K562 treated with DMSO at 1 percent for 48 hours (cell line): ENCODE measurements around the gene SLC16A12. TPM values are rescaled to one million over a fixed set of nuclear protein-coding genes. Genes with fewer than 3 reads are reported as not detected.

Experiments
- total RNA-seq: library from RNA; unstranded; fragments of 300-600 nt; gene quantifications from 2 replicates; pipeline ENCODE4 v1.2.3, GENCODE V29; 2022; ENCODE audit warnings: low replicate concordance; ENCODE audit errors: extremely low read depth

The SLC16A12 gene
- not detected in 2 replicates for total RNA-seq

DNA sequence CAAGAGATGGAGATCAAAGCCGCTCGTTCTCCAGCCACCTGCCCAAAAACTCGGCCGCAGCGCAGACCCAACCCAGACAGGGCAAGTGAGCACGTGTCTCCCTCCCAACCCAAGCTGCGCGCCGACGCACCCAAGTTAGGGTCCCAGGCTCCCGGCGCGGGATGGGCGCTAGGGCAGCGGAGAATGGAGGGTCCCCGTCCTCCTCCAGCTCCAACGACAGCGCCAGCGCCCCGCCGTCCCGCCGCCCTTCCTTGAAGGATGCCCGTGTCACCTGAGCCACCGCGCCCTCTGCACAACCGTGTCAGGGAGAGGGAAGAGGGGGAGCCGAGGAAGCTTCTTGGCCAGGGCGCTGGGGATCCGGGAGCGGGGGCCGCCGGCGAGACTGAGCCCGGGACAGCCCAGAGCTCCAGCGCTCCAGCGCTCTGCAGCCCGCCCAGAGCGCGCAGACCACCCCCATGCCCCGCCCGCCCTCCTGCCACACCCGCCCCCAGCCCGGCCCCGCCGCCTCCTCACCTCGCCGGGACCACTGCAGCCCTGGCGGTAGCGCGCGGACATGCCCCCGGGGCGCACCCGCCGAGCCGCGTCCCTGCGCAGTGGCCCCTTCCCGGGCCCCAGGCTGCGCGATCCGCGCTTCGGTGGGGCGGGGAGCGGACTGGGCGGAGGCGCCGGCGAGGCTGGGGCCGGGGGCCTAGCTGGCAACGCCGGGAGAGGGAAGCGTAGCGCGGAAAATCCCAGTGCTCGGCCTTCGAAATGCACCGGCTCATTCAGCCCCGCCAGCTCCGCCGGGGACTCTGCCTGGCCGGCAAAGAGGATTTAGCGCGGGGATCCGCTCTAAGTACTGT is at the start of gene SLC16A12:
Gene SLC16A12 (minus strand): TSS at position 424 of the 842 bp plus-strand sequence. CDS start 73,016 bp downstream, outside the sequence.

DNA sequence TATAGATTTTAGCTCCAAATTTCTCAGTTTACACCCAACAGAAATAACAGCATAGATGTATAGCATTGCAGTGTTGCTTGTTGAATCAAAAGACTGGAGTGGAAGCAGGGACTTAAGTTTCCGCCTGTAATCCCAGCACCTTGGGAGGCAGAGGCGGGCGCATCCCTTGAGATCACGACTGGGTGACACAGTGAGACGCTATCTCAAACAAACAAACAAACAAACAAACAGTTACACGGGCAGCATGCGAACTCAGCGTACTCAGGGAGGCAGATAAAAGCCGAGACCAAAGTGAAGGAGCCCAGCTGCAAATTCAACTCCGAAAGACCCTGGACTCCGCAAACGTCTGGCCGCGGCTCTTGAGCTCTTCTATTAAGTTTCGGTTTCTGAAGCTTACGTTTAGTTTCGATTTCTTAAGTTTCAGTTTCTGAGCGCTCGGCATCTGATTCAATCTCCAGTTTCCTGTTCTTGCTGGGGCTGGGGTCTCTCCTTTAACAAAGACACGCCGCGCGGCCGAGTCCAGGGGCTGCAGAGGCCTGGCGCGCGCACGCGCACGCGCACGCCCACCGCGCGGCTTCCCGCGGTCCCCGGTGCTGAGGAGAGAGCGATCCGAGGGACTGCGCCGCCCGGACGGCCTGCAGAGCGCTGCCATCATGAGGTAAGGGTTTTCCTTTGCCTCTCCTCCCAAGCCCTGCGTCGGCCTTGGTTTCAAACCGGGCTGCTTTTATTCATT is 121.1 kb downstream of the SLC16A12 start, which contains the start of gene IFIT5:
Gene IFIT5 (plus strand): TSS at position 423 of the 733 bp plus-strand sequence. CDS start 231 bp downstream, at position 654.

DNA sequence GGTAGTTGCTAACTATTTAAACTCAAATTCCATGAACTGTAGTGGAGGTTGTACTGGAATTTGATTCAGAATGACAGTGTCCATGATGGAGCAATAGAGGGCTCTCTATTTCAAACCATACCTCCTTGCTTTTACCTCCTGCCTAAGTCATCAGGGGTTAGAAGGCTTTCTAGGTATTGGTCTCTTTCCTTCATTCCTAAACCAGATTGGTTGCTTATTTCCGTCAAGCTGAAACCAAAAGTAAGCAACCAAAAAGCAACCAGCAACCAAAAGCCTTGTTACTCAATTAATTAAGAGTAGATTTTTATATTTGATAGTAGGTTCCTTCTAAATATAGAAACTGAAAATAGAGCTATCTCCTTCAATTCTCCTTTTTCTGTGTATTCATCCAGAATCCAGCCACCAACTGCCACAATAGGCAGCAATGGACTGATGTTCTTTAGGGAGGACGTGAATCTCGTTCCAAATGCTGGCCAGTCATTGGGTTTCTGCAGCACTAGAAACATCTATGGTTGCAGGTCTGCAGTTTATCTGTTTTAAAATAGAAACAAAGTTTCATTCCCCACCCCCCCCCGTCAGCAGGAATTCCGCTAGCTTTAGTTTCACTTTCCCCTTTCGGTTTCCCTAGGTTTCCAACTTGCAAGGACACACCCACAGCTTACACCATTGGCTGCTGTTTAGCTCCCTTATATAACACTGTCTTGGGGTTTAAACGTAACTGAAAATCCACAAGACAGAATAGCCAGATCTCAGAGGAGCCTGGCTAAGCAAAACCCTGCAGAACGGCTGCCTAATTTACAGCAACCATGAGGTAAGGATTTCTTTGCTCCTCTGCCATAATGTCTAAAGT is 143.3 kb downstream of the SLC16A12 start, which contains the start of gene IFIT1:
Gene IFIT1 (plus strand): TSS at position 717 of the 850 bp plus-strand sequence. CDS start 90 bp downstream, at position 807.

Other genes with a start within 250 kb of the SLC16A12 start
- not detected in 2 replicates for gene IFIT2, start 233.5 kb downstream of the SLC16A12 start, total RNA-seq
- gene IFIT3, start 207.6 kb downstream of the SLC16A12 start, total RNA-seq = not detected in 2 replicates
- gene IFIT1B, start 157.5 kb downstream of the SLC16A12 start, total RNA-seq = not detected in 2 replicates
- gene IFIT1, start 143.0 kb downstream of the SLC16A12 start, total RNA-seq = not detected in 2 replicates
- gene IFIT5, start 121.0 kb downstream of the SLC16A12 start, total RNA-seq = not detected in 2 replicates
- gene PANK1, start 109.6 kb upstream of the SLC16A12 start, total RNA-seq = not detected in 2 replicates
- not detected in 2 replicates for gene KIF20B, start 166.0 kb upstream of the SLC16A12 start, total RNA-seq